ENCODE results near the gene GTF2F2. TPM values are rescaled to one million over a fixed set of nuclear protein-coding genes. Genes with fewer than 3 reads are reported as not detected.
"Not testable (repeated sequence)": the region's sequence is repeated elsewhere in the genome, so short reads cannot be mapped to it uniquely, and the experiment has no call there.

GTF2F2 gene
- total and polyA plus RNA-seq, 5 donors from 2014 or later = 7.0 to 16.1 (median 9.7) TPM

DNA sequence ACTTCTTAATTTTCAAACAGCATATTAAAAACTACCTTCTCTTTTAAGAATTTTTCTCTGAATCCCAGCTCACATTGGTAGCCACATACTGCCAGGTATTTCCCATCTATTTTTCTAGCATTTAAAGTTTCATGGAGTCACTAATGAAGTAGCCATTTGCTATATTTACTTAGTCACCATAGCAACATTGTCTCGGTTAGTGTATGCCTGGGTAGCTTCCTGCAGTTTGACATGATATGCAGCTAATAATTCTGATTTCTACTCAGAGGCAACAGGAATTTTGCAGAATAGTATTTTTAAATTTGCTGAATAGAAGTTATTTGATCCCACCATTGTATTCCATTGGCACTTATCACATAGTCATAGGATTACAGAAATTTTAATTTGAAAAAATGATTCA is 111.4 kb downstream of the GTF2F2 start:
- H3K4me1 ChIP-seq (ENCODE audit: control insufficient read depth, insufficient read depth, low read length, poor library complexity, severe bottlenecking) = no peaks in the 10 kb centered on the region
- Mint-ChIP-seq H3K27ac (peak overlapping the region in 2 of 3 donors; percentile 20 to 29), H3K4me3 (no peak overlapping the region), H3K4me1 (peaks cover under 1 to 12% (median 9%) of the 10 kb centered on the region in 4 donors), H3K27me3 (no peaks in the 10 kb centered on the region), H3K36me3 (peaks cover 9% of the 10 kb centered on the region), H3K9me3 (no peaks in the 10 kb centered on the region)
- ATAC-seq (ENCODE audit: low read depth in 2 of 2) (no peak), DNase-seq (no peak)
- H3K9me3 ChIP-seq (ENCODE audit: control insufficient read depth in 2 of 2, low read length in 2 of 2) = no peaks in the 10 kb centered on the region
- no peak overlapping the region for H3K4me3 ChIP-seq (ENCODE audit: low read depth, low read length)
- no peak overlapping the region for H3K27ac ChIP-seq (ENCODE audit: insufficient read depth, low read length, poor library complexity, severe bottlenecking)
- H3K36me3 ChIP-seq (ENCODE audit: control insufficient read depth, insufficient read depth, low read length) = no peaks in the 10 kb centered on the region
- no peaks in the 10 kb centered on the region for H3K27me3 ChIP-seq (ENCODE audit: control insufficient read depth, insufficient read depth, low read length)

DNA sequence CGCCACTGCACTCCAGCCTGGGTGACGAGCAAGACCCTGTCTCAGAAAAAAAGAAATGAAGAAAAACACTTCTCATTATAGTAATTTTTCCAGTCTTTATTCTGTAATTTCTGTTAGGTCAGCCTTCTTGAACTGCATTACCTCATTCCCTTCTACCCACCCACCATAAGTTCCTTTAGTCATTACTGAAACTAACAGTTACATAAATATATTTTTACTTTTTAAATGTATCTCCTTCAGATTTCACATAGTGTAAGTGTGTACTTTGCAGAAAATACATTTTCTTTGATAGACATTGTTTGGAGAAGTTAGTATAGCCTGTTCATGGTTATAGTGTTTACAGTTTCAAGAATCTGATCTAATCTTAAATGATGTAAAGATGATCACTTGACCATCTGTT is 112.3 kb downstream of the GTF2F2 start:
- peaks cover 9% of the 10 kb centered on the region for H3K36me3 Mint-ChIP-seq
- H3K36me3 ChIP-seq (ENCODE audit: control insufficient read depth, insufficient read depth, low read length) = no peaks in the 10 kb centered on the region
- H3K4me1 ChIP-seq (ENCODE audit: control insufficient read depth, insufficient read depth, low read length, poor library complexity, severe bottlenecking) = no peaks in the 10 kb centered on the region
- H3K9me3 Mint-ChIP-seq = no peaks in the 10 kb centered on the region
- H3K27me3 ChIP-seq (ENCODE audit: control insufficient read depth, insufficient read depth, low read length) = no peaks in the 10 kb centered on the region
- no peaks in the 10 kb centered on the region for H3K27me3 Mint-ChIP-seq
- no peak overlapping the region for H3K27ac Mint-ChIP-seq
- no peak for DNase-seq
- no peak overlapping the region for H3K4me3 Mint-ChIP-seq
- ATAC-seq (ENCODE audit: low read depth in 2 of 2) = no peak
- H3K27ac ChIP-seq (ENCODE audit: insufficient read depth, low read length, poor library complexity, severe bottlenecking) = no peak overlapping the region
- no peak overlapping the region for H3K4me3 ChIP-seq (ENCODE audit: low read depth, low read length)
- H3K9me3 ChIP-seq (ENCODE audit: control insufficient read depth in 2 of 2, low read length in 2 of 2) = no peaks in the 10 kb centered on the region
- peaks cover 0 to 12% (median 9%) of the 10 kb centered on the region in 4 donors for H3K4me1 Mint-ChIP-seq

DNA sequence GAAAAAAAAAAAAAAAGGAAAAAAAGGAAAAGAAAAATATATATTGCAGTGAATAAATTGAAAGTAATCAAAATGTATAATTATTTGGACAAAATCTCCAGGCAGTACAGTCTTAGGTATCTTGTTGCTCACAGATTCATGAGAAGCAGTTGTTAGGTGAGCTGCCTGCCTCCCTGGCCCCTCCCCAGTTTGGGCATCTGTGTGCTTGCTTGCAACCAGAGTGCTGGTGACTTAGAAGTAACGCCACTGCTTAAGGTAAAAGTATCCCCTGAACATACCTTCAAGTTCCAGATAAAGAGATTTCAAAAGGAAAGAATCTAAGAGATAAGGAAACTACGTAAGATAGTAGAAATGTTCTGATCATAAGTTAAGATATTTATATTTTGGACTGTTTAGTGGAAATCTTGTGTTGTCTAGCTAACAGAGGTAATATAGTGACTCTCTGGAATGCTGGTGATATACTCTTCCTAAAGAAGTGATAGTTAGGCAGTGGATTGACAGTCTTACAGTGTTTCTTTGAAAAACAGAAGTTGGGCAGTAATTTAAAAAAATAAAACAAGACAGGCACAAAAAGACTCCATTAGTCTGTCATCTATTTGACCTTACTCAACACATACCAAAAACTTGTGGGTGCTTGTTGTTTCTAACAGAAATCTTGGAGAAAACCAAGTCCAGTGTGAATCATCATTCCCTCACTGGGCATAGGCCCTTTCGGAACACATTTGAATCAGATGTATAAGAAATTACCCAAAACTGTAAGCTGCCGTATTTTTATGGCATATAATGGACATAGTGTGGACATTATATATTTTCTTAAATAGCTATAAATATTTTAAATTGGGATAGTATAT is 118.9 kb downstream of the GTF2F2 start:
- Histone ChIP-seq H3K4me1 (ENCODE audit: control insufficient read depth, insufficient read depth, low read length, poor library complexity, severe bottlenecking) (no peaks in the 10 kb centered on the region), H3K36me3 (ENCODE audit: control insufficient read depth, insufficient read depth, low read length) (no peaks in the 10 kb centered on the region), H3K4me3 (ENCODE audit: low read depth, low read length) (no peak overlapping the region), H3K27ac (ENCODE audit: insufficient read depth, low read length, poor library complexity, severe bottlenecking) (no peak overlapping the region), H3K9me3 (ENCODE audit: control insufficient read depth in 2 of 2, low read length in 2 of 2) (no peaks in the 10 kb centered on the region), H3K27me3 (ENCODE audit: control insufficient read depth, insufficient read depth, low read length) (no peaks in the 10 kb centered on the region)
- peaks cover 0 to 22% (median 10%) of the 10 kb centered on the region in 4 donors for H3K4me1 Mint-ChIP-seq
- H3K36me3 Mint-ChIP-seq = peaks cover 6% of the 10 kb centered on the region
- H3K4me3 Mint-ChIP-seq = no peak overlapping the region
- ATAC-seq (ENCODE audit: low read depth in 2 of 2) (no peak), DNase-seq (no peak)
- no peaks in the 10 kb centered on the region for H3K9me3 Mint-ChIP-seq
- no peaks in the 10 kb centered on the region for H3K27me3 Mint-ChIP-seq
- H3K27ac Mint-ChIP-seq = peak overlapping the region in 1 of 3 donors; percentile 34

DNA sequence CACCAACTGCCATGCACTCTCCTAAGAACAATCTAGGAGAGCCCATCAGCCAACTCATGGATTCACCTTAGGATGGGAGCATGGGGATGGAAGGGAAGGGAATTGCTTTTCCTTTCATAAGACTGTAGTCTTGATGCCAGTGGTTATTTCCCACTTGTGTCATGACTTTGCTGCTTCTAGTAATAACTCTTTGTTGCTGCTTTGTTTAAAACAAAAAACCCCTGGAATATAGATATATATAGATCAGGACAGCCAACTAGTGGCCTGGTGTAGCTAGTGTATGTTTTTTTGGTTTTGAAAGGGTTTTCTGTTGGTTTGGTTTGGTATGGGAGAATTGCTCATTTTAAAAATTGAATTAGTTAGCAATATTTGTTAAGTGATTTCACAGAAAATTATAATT is 119.8 kb downstream of the GTF2F2 start:
- Histone ChIP-seq H3K9me3 (ENCODE audit: control insufficient read depth in 2 of 2, low read length in 2 of 2) (no peaks in the 10 kb centered on the region), H3K36me3 (ENCODE audit: control insufficient read depth, insufficient read depth, low read length) (no peaks in the 10 kb centered on the region), H3K27ac (ENCODE audit: insufficient read depth, low read length, poor library complexity, severe bottlenecking) (no peak overlapping the region), H3K4me3 (ENCODE audit: low read depth, low read length) (no peak overlapping the region), H3K4me1 (ENCODE audit: control insufficient read depth, insufficient read depth, low read length, poor library complexity, severe bottlenecking) (no peaks in the 10 kb centered on the region), H3K27me3 (ENCODE audit: control insufficient read depth, insufficient read depth, low read length) (no peaks in the 10 kb centered on the region)
- H3K27me3 Mint-ChIP-seq = no peaks in the 10 kb centered on the region
- DNase-seq (no peak), ATAC-seq (ENCODE audit: low read depth in 2 of 2) (no peak)
- H3K27ac Mint-ChIP-seq = no peak overlapping the region
- H3K4me1 Mint-ChIP-seq = peaks cover 0 to 22% (median 10%) of the 10 kb centered on the region in 4 donors
- H3K36me3 Mint-ChIP-seq = peaks cover 6% of the 10 kb centered on the region
- H3K9me3 Mint-ChIP-seq = no peaks in the 10 kb centered on the region
- no peak overlapping the region for H3K4me3 Mint-ChIP-seq

DNA sequence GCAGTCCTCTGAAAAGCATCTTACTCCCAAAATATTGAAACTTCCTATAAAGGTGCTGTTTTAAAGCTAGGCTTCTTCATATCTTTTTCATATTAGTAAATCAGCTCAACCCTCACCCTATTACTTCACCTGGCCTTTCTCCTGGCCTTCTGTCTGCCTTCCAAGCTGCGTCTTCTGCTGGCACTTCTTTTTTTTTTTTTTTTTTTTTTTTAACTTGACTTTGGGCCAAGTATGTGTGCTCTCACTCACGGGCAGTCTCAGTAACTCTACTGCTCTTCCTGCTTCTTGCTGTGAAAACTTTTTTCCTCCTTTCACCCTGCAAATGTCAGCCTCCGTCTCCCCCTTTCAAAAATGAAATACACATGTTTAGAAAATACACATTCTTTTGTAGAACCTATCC is 121.8 kb downstream of the GTF2F2 start:
- no peaks in the 10 kb centered on the region for H3K4me1 ChIP-seq (ENCODE audit: control insufficient read depth, insufficient read depth, low read length, poor library complexity, severe bottlenecking)
- Mint-ChIP-seq H3K4me1 (peaks cover 0 to 21% (median 9%) of the 10 kb centered on the region in 4 donors), H3K9me3 (no peaks in the 10 kb centered on the region), H3K27me3 (no peaks in the 10 kb centered on the region), H3K36me3 (peaks cover 10% of the 10 kb centered on the region), H3K4me3 (no peak overlapping the region), H3K27ac (peak overlapping the region in 1 of 3 donors; percentile 2)
- no peak for DNase-seq
- H3K27ac ChIP-seq (ENCODE audit: insufficient read depth, low read length, poor library complexity, severe bottlenecking) = no peak overlapping the region
- no peaks in the 10 kb centered on the region for H3K27me3 ChIP-seq (ENCODE audit: control insufficient read depth, insufficient read depth, low read length)
- H3K9me3 ChIP-seq (ENCODE audit: control insufficient read depth in 2 of 2, low read length in 2 of 2) = no peaks in the 10 kb centered on the region
- no peaks in the 10 kb centered on the region for H3K36me3 ChIP-seq (ENCODE audit: control insufficient read depth, insufficient read depth, low read length)
- no peak overlapping the region for H3K4me3 ChIP-seq (ENCODE audit: low read depth, low read length)
- no peak for ATAC-seq (ENCODE audit: low read depth in 2 of 2)

DNA sequence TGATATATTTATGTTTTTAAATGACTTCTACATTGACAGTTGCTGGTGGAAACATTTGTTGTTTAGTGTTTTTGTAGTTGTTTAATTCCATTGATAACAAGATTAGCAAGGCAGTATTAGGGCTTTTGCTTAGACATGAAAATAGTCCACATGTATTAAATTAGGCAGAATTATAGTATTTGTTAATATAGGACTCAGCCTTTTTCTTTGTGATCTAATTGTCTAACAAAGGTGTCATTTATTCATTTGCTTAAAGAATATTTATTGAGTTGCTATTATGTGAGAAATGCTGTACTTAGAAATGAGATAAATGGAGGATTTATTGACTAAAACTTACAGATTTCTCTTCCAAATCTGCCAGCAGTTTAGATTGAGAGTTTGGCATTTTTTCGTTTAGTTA is 122.2 kb downstream of the GTF2F2 start:
- Histone ChIP-seq H3K27me3 (ENCODE audit: control insufficient read depth, insufficient read depth, low read length) (no peaks in the 10 kb centered on the region), H3K27ac (ENCODE audit: insufficient read depth, low read length, poor library complexity, severe bottlenecking) (no peak overlapping the region), H3K9me3 (ENCODE audit: control insufficient read depth in 2 of 2, low read length in 2 of 2) (no peaks in the 10 kb centered on the region), H3K4me1 (ENCODE audit: control insufficient read depth, insufficient read depth, low read length, poor library complexity, severe bottlenecking) (no peaks in the 10 kb centered on the region), H3K4me3 (ENCODE audit: low read depth, low read length) (no peak overlapping the region), H3K36me3 (ENCODE audit: control insufficient read depth, insufficient read depth, low read length) (no peaks in the 10 kb centered on the region)
- DNase-seq (no peak), ATAC-seq (ENCODE audit: low read depth in 2 of 2) (no peak)
- H3K4me3 Mint-ChIP-seq = no peak overlapping the region
- peaks cover 10% of the 10 kb centered on the region for H3K36me3 Mint-ChIP-seq
- H3K9me3 Mint-ChIP-seq = no peaks in the 10 kb centered on the region
- H3K4me1 Mint-ChIP-seq = peaks cover 0 to 21% (median 9%) of the 10 kb centered on the region in 4 donors
- no peaks in the 10 kb centered on the region for H3K27me3 Mint-ChIP-seq
- H3K27ac Mint-ChIP-seq = no peak overlapping the region

DNA sequence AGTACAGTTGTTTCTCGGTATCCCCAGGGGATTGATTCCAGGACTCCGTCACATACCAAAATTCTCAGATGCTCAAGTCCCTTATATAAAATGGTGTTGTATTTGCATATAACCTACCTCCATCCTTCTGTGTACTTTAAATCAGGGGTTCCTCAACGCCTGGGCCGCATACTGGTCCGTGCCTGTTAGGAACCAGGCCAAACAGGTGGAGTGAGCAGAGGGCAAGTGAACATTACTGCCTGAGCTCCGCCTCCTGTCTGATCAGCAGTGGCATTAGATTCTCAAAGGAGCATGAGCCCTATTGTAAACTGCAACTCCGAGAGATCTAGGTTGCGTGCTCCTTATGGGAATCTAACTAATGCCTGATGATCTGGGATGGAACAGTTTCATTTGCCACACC is 122.8 kb downstream of the GTF2F2 start:
- Histone ChIP-seq H3K27me3 (ENCODE audit: control insufficient read depth, insufficient read depth, low read length) (no peaks in the 10 kb centered on the region), H3K27ac (ENCODE audit: insufficient read depth, low read length, poor library complexity, severe bottlenecking) (no peak overlapping the region), H3K9me3 (ENCODE audit: control insufficient read depth in 2 of 2, low read length in 2 of 2) (no peaks in the 10 kb centered on the region), H3K4me1 (ENCODE audit: control insufficient read depth, insufficient read depth, low read length, poor library complexity, severe bottlenecking) (no peaks in the 10 kb centered on the region), H3K4me3 (ENCODE audit: low read depth, low read length) (no peak overlapping the region), H3K36me3 (ENCODE audit: control insufficient read depth, insufficient read depth, low read length) (no peaks in the 10 kb centered on the region)
- Mint-ChIP-seq H3K9me3 (no peaks in the 10 kb centered on the region), H3K4me3 (no peak overlapping the region), H3K4me1 (peaks cover 0 to 21% (median 9%) of the 10 kb centered on the region in 4 donors), H3K27me3 (no peaks in the 10 kb centered on the region), H3K27ac (no peak overlapping the region), H3K36me3 (peaks cover 10% of the 10 kb centered on the region)
- no peak for ATAC-seq (ENCODE audit: low read depth in 2 of 2)
- DNase-seq = no peak

DNA sequence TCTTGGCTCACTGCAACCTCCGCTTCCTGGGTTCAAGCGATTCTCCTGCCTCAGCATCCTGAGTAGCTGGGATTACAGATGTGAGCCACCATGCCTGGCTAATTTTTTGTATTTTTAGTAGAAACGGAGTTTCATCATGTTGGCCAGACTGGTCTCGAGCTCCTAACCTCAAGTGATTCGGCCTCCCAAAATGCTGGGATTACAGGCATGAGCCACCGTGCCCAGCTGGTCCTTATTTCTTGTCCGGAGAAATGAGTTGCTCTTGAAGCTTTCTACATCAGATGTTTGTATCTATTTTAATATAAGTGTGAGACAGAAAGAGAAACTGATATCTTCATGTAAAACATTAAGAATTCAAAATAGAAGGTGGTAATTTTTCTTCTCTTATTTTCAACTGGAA is 124.4 kb downstream of the GTF2F2 start:
- H3K4me3 ChIP-seq (ENCODE audit: low read depth, low read length); H3K36me3 ChIP-seq (ENCODE audit: control insufficient read depth, insufficient read depth, low read length); H3K4me3 Mint-ChIP-seq; H3K27ac Mint-ChIP-seq; DNase-seq; H3K4me1 ChIP-seq (ENCODE audit: control insufficient read depth, insufficient read depth, low read length, poor library complexity, severe bottlenecking); H3K27ac ChIP-seq (ENCODE audit: insufficient read depth, low read length, poor library complexity, severe bottlenecking); H3K9me3 ChIP-seq (ENCODE audit: control insufficient read depth in 2 of 2, low read length in 2 of 2); H3K36me3 Mint-ChIP-seq; H3K27me3 ChIP-seq (ENCODE audit: control insufficient read depth, insufficient read depth, low read length); ATAC-seq (ENCODE audit: low read depth in 2 of 2); H3K9me3 Mint-ChIP-seq; H3K27me3 Mint-ChIP-seq: not testable (repeated sequence)
- peaks cover 0 to 16% (median 9%) of the 10 kb centered on the region in 4 donors for H3K4me1 Mint-ChIP-seq
